IPS DF 4.7 (cell line): Measurements from ENCODE around the gene ZNF597.
"Not testable (repeated sequence)": the region's sequence is repeated elsewhere in the genome, so short reads cannot be mapped to it uniquely, and the experiment has no call there.

Experiments used
- DNase-seq: peaks from one replicate; pipeline ENCODE4 v3.0.0-alpha.2; 2013; ENCODE audit warnings: low spot score; ENCODE audit errors: extremely low read depth

ZNF597 gene

DNA sequence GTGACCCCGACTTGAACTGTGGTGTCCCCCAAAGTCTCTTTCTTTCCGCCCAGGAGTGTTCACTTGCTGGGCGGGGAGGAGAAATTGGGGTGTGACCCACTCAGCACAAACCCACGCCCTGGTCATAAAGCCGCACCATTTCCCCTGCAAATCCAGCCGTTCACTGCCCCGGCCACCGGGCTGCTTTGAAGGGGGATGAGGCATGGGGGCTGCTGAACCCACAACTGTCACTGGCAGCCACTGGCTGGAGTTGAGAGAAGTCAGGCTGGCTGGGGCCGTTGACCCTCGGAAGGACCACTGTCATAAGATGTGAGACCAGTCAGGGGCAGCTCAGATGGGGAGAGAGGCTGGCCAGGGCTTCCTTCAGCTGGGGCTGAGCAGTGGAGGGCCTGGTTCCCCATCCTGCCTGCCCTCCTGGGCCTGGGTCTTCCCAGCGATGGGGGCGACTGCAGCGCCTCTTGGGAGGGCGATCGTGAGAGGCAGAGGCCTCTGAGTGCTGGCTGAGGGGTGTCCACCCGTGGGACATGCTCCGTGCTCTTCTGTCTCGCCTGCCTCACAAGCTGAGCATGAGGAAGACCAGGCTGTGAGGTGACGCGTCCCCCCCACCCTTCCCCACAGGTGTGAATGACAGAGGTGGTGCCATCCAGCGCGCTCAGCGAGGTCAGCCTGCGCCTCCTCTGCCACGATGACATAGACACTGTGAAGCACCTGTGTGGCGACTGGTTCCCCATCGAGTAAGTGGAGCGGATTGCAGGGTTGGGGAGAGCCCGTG lies 32.5 kb upstream of the ZNF597 start:
- no peak for DNase-seq

DNA sequence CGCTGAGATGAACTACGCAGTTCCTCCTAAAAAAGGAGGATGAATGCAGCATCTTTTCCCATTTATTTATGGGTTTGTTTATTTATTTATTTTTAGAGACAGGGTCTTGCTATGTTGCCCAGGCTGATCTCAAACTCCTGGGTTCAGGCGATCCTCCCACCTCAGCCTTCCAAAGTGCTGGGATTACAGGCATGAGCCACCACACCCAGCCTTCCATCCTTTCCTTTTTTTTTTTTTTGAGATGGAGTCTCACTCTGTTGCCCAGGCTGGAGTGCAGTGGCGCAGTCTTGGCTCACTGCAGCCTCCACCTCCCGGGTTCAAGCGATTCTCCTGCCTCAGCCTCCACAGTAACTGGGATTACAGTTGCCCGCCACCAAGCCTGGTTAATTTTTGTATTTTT lies 31.6 kb upstream of the ZNF597 start:
- not testable (repeated sequence) for DNase-seq

DNA sequence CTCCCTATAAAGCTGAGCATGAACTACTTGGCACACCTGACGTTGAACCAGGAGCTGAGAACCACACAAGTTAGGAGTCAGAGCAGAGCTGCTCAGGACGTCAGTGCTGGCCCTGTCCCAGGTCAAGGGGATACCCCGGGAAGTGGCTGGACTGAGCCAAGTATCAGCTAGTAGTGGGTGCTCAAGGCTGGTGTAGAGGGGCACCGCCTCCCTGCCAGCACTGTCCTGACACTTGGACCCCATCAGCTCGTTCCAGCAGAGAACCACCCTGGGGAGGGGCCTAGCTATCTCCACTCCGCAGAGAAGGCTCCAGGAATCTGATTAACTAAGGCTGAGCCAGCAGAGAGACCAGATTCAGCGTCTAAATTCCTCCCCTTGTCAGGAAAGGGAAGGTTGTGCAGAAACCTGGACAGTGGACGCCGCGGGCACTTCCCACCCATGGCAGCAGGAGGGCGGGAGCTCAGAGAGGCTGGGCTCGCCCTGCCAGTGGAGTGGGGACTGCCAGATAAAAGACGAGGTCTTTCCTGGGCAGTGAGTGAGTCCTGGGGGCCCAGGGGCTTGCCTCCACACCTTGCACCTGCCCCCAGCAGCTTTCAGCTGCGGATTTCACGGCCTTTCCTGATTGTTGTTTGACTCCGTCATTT lies 31.0 kb upstream of the ZNF597 start:
- DNase-seq = no peak

DNA sequence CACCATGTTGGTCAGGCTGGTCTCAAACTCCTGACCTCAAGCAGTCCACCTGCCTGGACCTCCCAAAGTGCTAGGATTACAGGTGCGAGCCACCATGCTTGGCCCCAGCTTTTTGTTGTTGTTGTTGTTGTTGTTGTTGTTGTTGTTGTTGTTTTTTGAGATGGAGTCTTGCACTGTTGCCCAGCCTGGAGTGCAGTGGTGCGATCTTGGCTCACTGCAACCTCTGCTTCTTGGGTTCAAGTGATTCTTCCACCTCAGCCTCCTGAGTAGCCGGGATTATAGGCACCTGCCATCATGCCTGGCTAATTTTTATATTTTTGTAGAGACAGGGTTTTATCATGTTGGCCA lies 30.3 kb upstream of the ZNF597 start:
- DNase-seq = not testable (repeated sequence)

DNA sequence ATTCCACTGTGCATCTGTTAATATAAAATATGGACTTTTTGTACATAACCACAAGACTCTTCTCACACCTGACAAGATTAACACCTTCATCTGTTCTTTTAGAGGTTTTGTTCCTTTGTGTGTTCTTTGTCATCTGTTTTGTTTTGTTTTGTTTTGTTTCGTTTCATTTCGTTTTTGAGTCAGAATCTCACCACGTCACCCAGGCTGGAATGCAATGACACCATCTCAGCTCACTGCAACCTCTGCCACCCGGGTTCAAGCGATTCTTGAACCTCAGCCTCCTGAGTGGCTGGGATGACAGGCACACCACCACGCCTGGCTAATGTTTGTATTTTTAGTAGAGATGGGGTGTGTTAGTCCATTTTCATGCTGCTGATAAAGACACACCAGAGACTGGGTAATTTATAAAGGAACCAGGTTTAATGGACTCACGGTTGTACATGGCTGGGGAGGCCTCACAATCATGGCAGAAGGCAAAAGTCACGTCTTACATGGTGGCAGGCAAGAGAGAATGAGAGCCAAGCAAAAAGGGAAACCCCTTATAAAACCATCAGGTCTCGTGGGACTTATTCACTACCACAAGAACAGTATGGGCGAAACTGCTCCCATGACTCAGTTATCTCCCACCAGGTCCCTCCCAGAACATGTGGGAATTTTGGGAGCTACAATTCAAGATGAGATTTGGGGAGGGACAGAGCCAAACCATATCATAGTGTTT lies 29.7 kb upstream of the ZNF597 start:
- DNase-seq = no peak

DNA sequence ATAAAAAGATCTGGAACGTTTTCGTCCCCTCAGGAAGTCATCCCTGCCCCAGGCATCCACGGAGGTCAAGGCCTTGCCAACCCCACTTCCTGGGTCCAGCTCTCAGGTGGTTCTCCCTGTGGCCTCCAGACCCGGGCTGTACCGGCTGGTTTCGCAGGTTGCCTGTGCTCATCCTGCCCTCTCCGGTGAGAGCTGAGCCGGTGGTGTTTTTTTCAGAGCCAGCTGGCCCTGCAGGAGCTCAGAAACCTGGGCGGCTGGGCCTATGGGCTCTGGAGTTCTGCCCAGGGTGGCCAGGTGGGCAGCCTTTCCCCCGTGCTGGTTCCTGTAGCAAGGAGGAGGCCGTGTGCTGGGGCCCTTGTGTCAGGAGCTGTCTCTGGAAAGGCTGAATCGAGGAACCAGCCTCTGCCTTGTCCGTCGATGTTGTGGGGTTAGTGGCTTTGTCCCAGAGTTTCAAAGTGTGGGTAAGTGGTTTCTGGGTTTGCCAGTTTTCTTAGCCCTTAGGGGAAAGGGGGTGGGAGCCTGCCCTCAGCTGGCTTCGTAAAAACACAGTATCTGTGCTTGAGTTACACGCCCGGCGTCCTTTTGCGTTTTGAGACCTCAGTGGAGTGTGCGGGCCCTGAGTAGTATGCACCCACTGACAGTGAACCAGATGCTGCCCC lies 28.3 kb upstream of the ZNF597 start:
- DNase-seq = no peak

DNA sequence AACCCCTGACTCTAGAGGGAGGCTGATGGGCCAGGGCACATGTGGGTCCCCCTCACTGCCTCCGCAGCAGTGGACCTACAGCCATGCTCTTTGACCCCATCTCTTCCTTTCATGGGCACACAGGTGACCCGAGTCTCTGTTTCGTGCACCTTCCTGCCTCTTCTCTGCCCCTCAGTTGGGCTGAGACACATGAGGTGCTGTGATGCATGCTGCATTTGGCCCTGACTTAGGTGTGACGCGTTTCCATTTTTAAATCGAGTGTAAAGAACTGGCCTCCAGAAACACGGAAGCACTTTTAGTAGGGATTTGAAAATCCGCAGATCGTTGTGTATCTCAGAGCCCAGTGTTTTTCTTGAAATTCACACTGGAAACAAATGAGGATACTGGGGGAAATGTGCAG lies 27.4 kb upstream of the ZNF597 start:
- no peak for DNase-seq

DNA sequence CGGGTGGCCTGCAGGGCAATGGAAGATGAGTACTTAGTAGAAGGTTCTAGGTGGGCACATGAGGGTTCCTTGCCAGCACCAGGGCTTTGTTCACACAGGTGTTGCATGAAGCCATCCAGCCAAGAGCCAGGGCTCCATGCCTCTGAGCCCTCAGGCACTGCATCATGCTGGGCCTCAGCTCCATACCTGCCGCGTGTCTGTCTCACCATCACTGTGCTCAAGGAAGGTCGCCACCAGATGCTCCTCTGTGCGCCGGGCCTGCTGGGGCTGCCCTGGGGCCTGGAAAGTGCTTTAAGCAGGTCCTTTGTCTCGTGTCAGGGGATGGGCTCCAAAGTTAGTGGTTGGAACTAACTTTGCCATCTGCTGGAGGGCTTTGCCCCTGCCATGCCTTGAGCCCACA lies 26.4 kb upstream of the ZNF597 start:
- no peak for DNase-seq

DNA sequence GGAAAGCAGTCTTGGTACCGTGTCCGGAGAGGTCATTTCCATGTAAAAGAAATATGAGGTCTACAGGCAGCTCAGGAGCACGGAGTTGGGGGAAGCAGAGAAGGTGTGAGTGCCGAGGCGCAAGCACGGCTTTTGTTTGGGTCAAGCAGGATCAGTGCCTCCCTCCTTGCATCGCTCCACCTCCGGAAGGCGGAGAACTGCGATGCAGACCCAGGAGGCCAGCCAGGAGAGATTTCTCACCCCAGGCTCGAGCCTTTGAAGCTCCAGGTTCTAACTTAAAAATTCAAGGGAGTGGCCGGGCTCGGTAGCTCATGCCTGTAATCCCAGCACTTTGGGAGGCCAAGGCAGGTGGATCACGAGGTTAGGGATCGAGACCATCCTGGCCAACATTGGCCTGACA lies 25.2 kb upstream of the ZNF597 start:
- DNase-seq = no peak

DNA sequence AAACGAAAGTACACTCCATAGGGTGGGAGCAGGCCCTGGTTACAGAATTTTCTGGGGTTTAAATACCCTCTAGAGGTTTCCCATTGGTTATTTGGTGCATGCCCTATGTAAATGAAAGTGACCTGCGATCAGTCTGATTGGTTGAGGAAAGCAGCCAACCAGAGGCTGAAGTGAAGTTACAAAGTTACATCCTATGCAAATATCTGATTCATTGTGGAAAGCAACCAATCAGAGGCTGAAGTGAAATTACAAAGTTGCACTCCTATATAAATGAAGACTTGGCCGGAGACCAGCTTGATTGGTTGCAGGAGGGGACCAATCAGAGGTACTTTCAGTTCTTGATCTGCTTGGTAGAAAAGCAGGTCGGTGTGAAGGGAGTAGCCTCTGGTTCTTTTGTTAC lies 24.6 kb upstream of the ZNF597 start:
- DNase-seq = no peak

DNA sequence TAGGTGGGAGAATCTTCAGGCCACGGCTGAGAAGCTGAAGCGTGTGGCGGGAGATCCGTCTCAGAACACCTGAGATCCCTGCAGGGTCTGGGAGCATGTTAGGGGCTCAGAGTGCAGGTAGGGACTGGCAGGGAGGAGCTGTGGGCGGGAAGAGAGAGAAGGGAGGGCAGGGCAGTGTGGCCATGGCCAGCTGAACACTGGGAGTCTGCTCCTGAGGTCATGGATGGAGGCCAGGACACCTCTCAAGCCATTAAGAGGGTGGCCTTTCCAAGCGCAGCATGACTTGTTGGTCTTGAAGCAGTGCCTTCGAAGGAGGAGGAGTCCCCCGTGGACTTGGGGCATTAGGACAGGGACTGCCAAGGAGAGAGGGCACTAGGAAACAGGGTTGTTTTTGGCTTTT lies 23.9 kb upstream of the ZNF597 start:
- DNase-seq = no peak

DNA sequence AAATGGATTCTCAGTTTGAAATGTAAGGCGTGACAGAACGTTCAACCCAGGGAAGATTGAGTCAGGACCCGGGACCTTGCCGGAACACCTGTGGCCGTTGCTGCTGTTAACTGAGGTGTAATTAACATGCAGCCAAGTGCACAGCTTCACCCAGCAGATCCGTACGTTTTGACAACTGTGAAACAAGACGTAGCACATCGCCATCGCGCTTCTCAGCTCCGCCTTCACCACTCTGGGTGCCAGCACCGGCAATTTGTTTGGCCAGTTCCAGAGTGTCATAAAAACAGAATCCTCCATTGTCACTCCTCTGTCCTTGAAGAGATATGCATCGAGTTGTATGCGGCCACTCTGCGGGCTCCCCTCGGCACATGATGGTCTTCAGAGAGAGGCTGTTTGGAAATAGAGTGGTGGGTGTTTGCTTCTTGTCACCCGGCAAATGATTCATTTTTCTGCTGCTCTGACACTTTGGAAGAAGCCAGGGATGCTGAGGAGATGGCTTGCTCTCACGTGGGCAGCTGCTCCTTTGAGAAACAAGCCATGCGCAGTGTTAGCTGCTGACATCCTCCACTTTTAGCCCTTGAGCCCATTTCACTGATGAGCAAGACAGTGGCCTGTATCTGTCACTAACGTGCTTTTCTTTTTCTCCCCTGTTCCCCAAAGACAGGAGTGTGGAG lies 22.7 kb upstream of the ZNF597 start:
- no peak for DNase-seq

DNA sequence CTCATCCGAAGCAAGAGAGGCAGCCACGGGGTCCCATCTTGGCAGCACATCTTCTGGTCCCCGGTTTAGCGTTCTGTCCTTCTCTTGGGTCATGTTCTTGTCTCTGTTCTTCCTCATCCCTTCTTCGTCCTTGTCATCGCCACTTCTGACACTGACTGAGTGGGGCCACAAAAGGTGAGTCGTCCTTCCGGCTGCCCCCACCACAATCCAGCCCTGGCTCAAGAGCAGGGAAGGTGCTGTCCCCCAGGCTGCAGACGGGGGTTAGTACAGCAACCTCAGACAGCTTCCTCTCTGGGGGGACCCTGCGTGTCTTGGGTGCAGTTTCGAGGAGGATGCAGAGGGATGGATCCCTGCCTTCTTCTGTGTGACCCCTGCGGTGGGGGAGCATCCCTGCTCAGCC lies 22.0 kb upstream of the ZNF597 start:
- DNase-seq = no peak

DNA sequence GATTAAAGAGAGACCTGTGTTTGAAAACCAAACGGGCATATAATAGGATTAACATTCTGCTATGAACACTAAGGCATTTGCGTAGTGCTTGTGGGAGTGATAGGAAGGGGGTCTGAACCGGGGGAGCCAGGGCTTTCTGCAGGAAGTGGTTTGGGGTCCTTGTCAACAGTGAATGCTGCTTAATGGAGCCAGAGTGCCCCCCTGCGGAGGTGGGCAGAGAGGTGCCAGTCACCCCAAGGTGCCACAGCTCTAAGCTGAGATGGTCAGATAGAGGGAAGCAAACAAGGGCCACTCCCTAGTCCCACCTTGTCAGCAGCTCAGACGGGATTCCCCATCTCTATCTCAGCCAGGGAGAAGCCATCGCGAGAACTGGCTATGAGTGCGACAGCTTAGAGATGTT lies 17.8 kb upstream of the ZNF597 start:
- no peak for DNase-seq

DNA sequence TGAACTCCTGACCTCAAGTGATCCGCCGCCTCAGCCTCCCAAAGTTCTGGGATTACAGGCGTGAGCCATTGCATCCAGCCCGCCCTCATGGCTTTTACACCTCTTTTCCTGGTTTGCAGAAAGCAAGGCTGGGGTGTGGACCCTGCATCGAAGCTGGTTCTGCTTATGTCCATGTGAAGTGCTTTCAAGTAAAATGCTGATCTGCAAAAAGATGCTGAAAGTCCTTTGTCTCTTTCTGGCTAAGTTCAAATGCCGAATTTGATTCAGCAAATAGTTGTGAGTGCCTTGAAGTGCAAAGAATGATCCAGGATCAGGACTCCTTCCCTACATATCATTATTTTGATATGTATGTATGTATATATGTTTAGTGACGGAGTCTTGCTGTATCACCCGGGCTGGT lies 17.3 kb upstream of the ZNF597 start:
- no peak for DNase-seq

DNA sequence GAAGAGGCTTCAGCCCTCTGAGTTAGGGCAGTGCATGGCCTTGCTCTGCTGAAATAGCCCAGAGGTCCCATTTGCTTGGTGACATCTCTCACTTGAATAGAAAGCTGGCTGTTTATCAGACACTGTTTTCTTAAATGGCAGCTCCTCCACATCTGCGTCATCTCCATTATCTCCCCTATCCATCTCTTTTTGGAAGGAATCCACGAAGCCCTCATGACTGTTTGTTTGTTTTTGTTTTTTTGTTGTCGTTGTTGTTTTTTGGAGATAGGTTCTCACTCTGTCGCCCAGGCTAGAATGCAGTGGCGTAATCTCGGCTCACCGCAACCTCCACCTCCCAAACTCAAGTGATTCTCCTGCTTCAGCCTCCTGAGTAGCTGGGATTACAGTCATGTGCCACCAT lies 16.8 kb upstream of the ZNF597 start:
- no peak for DNase-seq

DNA sequence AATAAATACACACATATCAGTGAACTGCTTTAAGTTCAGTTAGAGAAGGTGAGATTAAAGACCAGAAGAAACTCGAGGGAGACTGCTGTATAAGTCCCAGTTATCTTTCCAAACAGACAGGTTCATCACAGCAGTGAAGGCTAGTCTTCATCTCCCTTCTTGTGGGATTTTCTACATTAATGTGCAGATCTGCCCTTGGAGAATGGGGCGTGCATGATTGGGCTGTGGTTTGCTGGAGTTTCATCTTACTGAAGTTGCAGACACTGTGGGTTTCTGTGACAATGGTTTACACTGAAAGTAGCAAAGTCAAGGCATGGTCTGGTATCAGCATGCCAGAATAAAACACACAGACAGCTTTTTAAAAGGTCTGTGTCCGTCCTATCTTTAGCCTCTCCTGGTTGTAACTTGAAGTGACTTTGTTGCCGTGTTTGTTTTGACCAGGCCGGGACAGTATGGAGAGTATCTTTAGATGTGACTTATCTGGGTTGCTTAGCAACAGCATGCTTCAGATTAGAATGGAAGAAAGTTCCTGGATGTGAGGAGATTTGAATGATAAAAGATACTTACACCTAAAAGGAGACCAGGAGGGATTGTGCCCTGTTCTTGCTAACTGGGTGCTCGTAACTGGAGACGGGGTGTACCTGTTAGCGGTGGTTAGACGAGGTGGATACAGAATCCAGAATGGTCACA lies 16.2 kb upstream of the ZNF597 start:
- DNase-seq = no peak

DNA sequence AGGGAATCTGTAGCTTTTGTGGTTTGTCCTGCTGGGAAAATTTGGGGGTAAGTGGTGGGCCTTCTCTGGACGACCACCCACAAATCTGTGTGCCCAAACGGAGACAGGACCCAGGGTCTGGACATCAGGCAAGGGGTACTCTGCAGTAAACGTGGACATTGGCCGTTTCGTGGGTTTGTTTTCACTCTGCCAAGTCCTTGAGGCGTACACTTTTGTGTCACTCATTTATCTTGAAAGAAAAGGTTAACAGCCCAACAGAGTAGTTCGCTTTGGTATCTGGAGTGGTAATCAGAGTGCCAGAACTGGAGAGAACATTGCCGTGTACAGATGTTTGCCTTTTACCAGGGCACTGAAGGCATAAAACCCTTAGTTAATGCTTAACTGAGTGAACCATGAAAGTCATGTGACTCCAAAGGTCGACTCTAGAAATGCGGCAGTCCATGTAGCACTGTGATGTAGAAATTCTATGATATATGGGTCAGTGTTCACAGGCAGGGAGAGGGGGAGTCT lies 15.6 kb upstream of the ZNF597 start:
- DNase-seq = no peak

DNA sequence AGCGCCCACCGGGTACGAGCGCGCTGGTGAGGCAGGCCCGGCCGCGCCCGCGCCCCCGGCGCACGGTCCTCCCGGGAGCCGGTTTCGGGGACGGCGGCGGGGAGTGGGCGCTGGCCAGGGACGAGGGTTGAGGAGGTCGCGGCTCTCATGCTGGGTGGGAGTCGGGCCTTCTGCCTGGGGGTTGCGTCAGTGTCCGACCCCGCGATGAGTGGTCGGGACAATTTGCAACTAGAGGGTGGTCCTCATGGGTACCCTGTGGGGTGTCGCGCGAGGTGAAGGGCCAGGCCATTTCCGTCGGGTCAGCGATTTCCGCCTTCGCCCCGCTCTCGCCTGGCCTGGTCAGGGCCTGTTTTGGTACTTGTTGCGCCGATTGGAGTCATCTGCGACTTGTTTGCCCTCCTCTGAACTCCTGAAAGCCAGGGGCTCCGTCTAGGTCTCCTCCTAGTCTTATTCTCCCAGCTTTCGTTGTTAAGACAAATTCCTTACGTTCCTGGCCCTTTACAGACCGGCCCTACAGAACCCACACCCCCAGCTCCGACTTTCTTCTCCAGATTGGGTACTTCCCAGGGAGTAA lies 15.1 kb upstream of the ZNF597 start:
- no peak for DNase-seq

DNA sequence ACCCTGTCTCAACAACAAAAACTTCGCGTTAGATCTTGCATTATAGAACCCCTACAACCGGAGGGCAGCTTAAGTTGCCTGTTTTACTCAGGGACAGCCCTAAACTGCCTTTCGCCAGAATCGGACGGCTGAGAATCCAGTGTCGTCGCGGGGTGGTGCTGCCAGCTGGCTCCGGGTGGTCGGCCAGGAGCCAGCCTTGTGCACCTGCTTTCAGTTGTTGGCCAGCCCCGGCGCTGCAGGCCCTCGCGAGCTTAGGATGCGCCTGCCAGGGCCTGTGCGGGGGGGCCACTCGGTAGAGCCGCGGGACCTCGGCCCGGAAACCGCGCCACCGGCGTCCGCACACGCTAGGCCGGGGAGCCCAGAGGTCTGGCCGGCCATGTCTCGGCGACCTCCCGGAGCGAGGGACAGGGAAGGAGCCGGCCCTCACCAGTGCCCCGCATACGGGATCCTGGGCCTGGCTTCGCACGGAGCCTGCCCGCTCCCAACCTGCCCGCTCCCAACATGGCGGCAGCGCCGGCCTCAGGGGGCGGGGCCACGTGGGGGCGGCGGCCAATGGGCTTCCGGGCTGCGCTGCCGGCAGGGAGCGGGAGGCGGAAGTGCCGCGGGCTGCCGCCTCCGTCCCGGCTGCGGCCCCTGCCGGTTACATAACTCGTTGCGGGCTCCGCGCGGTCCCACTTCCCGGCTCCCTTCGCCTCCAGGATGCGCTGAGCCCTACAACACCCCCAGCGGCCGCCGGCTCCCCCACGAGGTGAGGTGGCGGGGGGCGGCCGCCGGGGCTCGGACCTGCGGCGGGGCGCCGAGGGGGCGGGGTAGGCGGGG lies 14.3 kb upstream of the ZNF597 start:
- DNase-seq = no peak
